GDM1 (cell line): Measurements from ENCODE around the gene LRCOL1.

Experiments used
- DNase-seq: peaks from one replicate; lab custom pipeline; 2025; lab: John Stamatoyannopoulos, UW

LRCOL1 gene

DNA sequence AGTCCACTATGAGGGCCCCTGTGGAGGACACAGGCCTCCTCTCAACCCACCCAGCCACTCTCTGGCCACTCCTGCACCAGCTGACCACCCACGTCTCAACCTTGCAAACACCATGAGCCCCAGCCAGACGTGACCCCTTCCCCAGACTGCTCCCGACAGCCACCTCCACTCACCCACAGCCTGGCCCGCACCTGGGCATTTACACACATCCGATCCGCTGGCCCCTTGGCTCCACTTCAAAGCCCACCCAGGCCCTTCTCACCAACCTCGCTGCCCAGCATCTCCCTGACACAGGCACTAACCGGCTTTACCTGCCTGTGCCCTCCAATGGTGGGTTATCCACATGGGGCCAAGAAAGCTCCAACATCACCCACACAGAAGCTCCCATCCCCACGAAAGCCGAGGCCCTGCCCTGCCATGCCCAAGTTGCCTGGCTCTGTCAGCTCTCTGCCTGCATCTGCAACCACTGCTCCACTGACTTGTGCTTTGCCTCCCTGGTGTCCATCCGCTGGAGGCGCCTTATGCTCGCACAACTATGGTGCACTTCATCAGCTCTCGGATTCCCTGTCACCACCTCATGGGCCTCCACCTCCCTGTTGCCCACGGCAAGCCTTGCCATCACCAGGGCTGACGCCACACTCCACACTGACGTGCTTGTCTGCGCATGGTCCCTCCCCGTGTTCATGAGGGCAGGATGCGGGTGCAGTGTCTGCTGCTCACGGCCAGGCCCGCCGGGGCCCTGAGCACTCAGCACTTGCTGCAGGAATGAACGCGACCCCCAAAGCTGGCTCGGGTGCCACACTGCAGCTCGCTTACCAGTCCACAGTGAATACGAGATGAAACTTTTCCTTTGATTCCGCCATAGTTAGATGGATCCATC is 24.9 kb upstream of the LRCOL1 start:
- DNase-seq, result no peak

- no peak for DNase-seq
Measured at GRCh38 chr12:132634411-132634990, 24.1 kb upstream of the LRCOL1 start.

DNA sequence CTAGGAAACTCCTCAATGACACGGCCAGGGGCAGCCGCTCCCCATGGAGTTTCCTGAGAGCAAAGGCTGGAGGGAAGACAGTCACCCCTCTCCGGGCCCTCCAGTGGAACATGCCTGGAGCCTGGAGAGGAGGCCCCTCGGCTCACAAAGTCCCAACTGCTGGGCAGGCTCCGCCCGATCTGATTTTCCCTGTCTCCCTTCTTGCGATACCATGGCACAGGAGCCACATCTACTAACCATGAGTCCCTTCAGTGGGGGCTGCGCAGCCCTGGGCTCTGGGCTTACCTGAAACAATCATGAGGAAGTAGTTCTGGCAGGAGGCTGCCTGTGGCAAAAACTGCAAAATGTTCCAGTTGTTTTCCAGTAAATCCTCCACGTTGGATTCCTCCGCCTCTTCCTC is 23.5 kb upstream of the LRCOL1 start:
- DNase-seq, result no peak

GRCh38 chr12:132633398-132633797 is 23.0 kb upstream of the LRCOL1 start:
- DNase-seq, result no peak

DNA sequence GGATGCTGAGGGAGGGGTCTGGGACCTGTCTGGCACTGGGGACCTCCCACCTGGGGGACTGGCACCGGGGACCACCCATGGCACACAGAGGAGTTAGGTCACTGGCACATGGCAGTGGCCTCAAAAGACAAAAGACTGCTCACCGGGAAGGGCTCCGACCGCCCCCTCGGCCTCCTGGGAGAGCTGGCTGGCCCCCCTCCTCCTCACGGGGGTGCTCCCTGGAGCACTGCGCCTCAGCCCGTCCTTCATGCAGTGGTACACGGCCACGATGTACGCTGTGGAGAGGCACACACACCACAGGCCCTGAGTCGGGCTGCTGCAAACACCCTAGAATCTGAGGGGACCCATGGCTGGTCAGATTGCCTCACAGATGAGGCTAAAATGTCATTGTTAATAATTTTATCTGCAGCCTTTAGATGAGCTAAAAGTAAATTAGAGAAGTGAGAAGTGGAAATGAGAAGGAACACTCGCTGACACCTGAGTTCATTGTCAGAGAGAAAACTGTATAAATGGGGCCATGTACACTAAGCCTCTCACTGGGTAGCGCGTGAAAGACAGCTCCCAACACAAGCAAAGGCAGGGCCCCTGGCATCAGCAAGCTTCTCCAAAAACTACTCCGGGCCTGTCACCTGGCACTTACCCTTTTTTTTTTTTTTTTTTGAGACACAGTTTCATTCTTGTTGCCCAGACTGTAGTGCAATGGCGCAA is 22.3 kb upstream of the LRCOL1 start:
- no peak for DNase-seq

DNA sequence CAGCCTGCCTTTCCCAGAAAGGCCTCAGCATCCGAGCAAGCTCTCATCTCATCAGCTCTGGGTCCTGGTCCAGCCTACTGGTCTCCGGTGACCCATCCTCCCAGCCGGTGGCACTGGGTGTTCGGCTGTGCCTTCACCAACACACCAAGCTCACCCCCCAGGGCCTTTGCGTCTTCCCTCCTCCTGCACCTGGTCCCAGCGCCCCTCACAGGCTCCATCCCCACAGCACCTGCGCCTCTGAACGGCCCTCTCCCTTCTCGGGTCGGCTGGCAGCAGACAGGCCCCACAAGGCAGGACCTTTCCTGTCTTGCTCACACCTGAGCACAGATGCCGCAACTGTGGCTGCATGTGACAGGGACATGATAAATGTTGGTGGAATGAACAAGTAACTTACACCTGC is 21.3 kb upstream of the LRCOL1 start:
- no peak for DNase-seq

GRCh38 chr12:132630672-132631071 is 20.3 kb upstream of the LRCOL1 start:
- DNase-seq, result no peak

DNA sequence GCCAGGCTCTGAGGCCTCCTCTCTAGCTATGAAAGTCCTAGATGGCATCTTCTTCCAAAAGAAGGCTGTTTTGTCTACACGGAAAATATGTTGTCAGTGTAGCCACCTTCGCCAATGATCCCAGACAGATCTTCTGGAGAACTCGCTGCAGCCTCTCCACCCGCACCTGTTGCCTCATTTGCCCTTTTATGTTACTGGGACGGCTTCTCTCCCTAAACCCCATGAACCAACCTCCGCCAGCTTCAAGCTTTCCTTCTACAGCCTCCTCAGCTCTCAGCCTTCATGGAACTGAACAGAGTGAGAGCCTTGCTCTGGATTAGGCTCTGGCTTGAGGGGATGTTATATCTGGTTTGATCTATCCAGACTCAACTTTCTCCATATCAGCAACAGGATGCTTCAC is 18.9 kb upstream of the LRCOL1 start:
- no peak for DNase-seq

GRCh38 chr12:132625731-132626430 is 15.5 kb upstream of the LRCOL1 start:
- DNase-seq, result no peak

DNA sequence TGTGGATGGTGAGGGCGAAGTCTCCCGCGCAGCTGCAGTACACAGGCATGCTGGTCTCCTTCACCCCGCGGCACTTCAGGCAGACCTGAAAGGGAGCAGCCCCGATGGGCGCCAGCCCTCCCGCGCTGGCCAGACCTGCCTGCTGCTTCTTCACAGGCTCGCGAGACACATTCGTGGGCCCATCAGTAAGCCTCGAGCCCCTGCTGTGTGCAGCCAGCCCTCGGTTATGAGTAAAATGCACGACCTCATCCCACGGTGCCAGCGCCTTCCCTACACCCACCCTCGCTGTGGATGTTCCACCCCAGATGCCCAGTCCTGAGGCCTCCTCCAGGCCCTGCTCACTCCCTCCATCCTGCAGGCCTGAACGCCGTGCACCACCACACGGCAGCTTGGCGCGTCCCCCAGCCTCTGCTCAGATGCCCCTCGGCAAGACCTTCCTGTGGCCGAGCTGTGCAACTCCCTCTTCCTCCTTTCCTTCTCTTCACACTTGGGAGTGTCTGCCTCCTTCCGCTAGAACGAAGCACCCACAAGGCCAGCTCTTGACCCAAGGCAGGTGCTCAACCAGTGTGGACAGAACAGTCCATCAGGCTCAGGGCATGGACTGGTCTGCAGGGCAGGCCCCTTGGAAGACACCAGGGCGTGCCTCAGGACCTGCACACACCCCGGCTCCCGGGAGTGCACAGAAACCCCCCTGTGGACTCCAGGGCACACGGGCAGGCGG is 14.7 kb upstream of the LRCOL1 start:
- DNase-seq, result no peak

GRCh38 chr12:132624186-132624855 is 13.9 kb upstream of the LRCOL1 start:
- no peak for DNase-seq

- DNase-seq, result no peak
Measured at GRCh38 chr12:132623072-132623869, 12.9 kb upstream of the LRCOL1 start.

GRCh38 chr12:132622437-132623071 is 12.2 kb upstream of the LRCOL1 start:
- DNase-seq, result no peak

DNA sequence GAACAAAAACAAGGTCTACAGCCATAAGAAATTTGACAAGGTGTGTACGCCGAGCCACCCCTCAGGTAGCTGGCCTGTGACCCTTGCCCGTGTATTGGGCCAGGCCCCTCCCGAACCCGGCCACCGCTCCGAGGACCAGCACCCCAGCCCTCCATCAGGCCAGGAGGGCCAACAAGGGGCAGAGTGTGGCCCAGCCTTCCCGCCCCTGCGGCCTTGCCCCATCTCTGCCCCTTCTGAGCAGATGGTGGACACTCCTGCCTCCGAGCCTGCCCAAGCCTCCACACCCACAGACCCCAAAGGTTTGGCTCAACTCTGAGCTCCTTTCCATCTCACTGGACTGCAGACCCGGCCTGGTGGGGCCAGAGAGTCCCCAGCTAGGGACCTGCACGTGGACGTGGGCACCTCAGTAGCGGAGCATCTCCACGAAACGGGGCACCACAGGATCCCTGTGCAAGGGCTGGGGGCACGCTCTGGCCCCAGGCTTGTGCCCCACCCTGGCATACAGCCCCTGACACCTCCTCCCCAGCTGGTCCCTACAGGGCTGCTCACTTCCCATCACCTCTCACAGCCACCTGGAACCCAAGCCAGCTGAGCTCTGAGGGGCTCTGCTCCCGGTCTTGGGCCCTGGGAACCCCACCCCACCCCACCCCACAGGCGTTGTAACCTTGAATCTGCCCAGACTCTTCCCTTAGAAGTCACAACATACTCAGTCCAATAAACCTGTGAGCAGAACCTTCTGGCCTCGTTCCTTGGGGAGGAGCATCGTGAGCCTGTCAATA is 11.5 kb upstream of the LRCOL1 start:
- DNase-seq, result no peak

DNA sequence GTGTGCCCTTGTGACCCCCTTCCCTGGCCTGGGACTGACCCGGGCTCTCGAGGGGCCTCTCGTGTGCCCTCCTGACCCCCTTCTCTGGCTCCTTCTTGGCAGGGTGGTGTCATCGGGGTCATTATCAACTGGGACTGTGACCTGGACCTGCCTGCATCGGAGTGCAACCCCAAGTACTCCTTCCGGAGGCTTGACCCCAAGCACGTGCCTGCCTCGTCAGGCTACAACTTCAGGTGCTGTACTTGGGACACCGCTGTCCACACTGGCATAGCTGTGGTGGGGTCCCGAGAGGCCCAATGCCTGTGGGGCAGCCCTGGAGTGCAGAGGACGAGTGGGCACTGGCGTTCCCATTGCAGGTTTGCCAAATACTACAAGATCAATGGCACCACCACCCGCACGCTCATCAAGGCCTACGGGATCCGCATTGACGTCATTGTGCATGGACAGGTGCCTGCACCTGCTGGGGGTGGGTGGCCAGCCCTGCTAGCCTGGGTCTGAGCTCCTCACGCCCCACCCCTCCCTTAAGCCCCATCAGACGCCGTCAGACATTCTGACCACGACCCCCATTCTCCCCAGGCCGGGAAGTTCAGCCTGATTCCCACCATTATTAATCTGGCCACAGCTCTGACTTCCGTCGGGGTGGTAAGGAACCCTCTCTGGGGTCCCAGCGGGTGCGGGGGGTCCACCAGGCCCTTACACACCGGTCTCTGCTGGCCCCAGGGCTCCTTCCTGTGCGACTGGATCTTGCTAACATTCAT is 10.7 kb upstream of the LRCOL1 start:
- DNase-seq, result no peak

- DNase-seq, result no peak
Measured at GRCh38 chr12:132620113-132620898, 9.9 kb upstream of the LRCOL1 start.

GRCh38 chr12:132619386-132620112 is 9.2 kb upstream of the LRCOL1 start:
- DNase-seq, result no peak
